ENCODE data around the gene STRIP1.

STRIP1 gene

DNA sequence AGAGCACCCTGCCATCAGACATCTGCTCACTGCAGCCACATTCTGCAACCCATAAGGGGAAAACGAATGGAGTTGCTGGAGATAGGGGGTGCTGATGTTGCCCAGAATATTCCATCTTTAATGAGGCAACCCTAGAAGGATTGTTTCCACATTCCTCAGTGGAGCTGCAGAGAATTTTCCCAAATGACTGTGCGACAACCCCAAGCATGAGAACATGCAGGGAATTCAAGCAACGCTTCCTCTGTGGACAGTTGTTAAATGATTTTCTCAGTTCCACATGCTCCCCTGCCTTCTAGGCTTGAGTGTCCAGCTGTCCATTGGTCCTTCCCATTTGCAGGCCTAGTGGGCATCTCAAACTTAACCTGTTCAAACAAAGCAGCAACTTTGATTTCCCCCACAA is 57.4 kb downstream of the STRIP1 start:
- DNase-seq (ENCODE audit: low read depth in 2 of 2), result no peak

DNA sequence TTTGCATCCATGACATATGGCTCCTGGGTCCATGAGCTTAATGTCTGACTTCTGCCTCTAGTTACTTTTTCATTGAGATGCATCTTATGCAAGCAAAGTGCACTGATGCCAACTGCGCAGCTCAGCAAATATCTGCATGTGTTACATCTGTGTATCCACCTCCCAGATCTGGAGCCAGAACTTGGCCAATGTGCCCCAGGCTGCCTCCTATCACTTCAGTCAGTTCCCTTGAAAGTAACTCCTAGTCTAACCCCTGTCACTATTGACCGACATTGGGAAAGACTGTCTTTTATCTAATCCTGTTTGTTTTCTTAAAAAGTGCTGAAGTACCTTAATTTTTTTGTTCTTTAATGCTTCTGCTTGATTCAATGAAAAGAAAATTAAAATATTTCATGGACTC is 58.6 kb downstream of the STRIP1 start:
- DNase-seq (ENCODE audit: low read depth in 2 of 2), result no peak

DNA sequence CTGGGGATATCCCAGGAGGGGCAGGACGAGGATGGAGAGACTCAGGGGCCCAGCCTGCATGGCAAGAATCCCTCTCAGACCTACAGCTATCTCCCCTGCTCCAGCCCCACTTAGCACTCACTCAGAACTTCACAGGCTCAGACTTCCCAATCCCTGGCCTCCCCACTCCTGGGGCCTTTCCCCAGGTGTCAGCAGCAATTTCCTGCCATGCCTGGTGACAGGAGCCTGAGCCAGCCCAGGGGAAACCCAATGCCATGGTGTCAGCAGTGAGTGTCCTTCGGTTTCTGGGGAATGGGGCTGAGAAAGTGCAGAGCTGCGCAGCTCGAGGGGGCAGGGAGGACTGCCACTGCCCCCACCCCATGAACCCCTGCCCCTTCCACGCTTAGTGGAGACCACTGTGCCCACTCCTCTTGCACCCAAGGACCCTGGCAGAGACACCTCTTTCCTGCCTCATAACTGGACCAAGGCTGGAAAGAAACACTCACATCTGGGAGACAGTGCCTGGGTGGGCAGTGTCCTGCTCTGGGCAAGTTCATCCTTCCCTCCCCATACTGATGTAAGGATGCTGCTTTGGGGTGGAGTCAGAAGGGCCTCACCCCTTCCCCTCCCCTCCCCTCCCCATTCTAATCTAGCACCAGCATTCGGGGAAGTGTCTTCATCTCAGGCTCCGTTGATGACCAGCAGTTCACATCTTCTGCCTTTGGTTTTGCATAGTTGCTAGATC is 60.7 kb downstream of the STRIP1 start:
- DNase-seq (ENCODE audit: low read depth in 2 of 2), result no peak

DNA sequence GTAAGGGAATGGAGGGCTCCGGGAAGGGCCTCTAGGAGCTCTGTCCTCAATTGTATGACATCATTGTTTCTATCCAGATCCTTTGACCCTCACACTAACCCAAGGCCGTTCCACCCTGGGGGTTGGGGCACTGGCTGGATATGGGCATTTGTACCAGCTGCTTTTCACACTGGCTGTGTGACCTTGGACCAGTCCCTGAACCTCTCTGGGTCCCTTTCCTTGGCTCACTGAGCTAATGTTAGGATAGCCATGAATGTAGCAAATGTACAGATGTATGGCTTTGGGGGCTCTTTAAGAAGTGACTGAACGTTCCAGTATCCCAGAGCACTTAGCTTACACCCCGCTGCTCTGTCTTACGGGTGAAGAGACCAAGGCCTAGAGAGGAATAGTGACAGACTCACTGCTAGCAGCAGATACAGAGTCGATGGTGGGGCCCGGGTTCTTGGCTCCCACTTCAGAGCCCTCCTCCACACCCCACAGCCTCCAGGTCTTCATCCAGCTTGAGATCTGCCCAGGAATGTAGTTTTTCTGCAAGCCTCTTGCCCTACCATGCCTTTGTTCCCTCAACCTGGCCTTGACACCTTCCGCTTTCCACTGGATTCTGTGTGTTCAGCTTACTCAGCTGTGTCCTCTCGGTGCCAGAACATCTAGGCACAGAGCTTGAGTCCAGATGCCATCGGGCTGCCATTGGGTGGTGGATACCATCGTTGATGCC is 63.2 kb downstream of the STRIP1 start:
- DNase-seq (ENCODE audit: low read depth in 2 of 2), result no peak

DNA sequence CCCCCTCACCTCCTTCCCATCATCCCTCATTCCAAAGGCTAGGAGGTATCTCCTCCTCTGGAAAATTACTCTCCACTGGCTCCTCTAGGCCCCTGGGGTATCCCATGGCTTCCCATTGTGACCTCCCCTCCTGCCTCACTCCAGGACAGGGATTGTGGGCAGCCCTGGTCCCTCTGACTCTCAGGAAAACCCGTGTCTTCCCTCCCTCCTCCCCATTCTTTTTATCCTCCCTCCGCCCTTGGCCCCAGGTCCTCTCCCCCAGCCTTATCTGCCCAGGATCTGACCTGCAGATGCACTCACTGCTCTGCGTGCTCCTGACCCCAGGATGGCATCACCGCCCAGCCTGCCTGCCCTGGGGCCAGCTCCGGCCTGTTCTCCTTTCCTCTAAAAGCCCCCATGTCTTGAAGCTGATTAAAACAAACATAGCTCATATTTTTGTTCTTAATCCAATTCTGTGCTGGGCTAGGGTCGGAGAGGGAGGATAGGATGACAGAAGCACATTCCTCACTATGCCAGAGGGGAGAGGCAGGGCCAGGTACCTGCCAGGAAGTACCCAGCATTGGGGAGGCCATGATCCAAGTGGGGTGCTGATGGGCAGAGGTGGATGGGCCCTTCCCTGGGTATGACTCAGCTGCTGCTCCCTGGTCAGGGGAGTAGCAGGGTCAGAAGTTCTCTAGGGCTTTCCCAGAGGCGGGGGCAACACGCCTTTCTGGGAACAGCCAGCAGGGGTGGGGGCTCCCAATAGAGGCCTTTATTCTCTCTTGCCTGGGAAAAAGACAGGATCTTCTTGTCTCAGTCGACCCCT is 64.0 kb downstream of the STRIP1 start:
- DNase-seq (ENCODE audit: low read depth in 2 of 2), result no peak

DNA sequence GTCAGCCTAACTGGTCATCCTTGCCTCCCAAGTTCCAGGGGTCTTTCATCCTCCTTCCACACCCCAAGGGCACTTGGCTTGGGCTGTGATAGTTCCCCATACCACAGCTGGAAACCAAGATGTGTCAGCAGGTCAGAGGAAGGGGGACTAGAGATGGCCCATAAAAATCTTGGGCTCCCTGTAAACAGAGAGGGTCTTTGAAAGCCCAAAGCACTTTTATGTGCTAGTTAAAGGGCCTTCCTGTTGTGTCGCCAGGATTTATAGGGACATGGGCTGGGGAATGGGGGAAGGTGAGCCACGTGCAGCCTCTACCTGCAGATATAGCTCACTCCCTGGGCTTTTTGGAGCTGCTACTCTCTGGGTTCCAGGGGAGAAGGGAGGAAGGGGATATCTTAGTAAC is 65.9 kb downstream of the STRIP1 start:
- no peak for DNase-seq (ENCODE audit: low read depth in 2 of 2)

DNA sequence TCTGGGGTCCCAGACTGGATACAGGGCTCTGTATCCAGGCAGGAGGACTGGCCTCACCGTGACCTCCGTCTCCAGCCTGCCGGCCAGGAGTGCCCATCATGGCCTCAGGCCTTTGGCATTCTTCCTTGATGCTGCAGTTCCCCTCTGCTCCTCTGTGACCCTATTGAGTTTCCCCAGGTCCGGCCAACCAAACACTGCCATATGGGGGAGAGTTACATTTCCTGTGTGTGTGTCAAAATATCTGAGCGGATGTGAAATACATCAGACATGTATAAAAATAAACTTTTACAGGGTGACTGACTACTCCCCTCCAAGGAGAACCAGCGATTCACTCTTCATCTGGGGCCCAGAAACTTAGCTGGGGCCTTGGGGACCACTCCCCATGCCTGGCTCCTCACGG is 67.7 kb downstream of the STRIP1 start:
- no peak for DNase-seq (ENCODE audit: low read depth in 2 of 2)

All from stimulated activated CD8-positive, alpha-beta memory T cell treated with anti-CD3 and anti-CD28 coated beads, Interleukin-2, amount 100 ng/mL, for 1 hour (primary cell).